GM18873 (cell line): ENCODE measurements around the gene GALNT9.
"Not testable (repeated sequence)": the region's sequence is repeated elsewhere in the genome, so short reads cannot be mapped to it uniquely, and the experiment has no call there.

ENCODE experiments used
- ATAC-seq: cut with Tn5 transposase; IDR thresholded peaks from one replicate; pipeline ENCODE4 v1.9.1; 2021; ENCODE audit warnings: mild to moderate bottlenecking, moderate library complexity, moderate number of reproducible peaks; ENCODE audit not compliant: unreplicated experiment, low FRiP score

GALNT9 gene

GRCh38 chr12:132153501-132154340, 175.7 kb downstream of the GALNT9 start:
- no peak for ATAC-seq

DNA sequence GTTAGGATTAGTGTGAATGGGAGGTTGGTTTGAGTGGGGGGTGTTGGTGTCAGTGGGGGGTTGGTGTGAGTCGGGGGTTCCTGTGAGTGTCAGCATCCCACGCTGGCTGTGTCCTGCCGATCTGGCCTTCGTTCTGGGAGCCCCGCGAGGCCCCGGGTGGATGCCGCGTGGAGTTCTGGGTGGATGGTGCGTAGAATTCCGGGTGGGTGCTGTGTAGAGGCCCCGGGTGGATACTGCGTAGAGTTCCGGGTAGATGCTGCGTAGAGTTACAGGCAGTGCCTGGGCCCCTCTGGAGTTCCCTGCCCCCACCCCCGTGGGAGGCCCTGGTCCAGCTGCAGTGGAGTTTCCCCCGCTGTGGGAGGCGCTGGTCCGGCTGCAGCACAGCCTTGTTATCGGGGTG, 176.4 kb downstream of the GALNT9 start:
- ATAC-seq, result no peak

DNA sequence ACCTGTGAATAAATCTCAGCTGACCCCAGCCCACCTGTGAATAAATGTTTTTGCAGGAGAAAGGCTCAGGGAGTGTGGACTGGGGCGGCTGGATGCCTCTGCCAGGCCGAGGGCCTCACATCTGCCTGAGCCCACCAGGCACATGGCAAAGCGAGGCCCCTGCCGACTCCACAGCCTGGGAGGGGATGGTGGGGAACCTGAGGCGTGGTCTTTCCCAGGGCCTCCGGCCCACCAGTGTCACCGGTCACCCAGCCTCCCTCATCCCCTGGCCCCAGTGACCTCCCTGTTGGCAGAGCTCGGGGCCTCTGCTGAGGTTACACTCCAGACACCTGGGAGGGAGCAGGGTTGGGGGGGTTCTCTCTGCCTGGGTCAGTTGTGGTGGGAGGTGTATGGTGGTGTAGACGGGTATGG, 177.0 kb downstream of the GALNT9 start:
- no peak for ATAC-seq

- ATAC-seq, result no peak
Observed at GRCh38 chr12:132151766-132152410, 177.5 kb downstream of the GALNT9 start.

DNA sequence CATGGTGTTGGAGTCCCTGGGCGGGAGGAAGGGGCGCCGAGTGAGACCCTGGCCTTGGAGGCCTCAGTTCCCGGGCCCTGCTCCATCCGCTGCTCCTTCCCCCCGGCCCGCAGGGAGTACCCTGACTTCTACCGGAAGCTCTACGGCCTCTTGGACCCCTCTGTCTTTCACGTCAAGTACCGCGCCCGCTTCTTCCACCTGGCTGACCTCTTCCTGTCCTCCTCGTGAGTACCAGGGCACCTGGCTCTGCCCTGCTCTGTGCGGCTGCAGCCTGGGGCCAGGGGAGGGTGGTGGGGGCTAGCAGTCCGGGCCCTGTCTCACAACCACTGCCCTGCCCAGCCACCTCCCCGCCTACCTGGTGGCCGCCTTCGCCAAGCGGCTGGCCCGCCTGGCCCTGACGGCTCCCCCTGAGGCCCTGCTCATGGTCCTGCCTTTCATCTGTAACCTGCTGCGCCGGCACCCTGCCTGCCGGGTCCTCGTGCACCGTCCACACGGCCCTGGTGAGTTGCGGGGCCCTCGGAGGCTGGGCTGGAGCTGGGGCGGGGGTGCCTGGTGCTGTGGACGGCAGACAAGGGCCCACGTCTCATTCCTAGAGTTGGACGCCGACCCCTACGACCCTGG, 178.1 kb downstream of the GALNT9 start:
- ATAC-seq, result no peak

DNA sequence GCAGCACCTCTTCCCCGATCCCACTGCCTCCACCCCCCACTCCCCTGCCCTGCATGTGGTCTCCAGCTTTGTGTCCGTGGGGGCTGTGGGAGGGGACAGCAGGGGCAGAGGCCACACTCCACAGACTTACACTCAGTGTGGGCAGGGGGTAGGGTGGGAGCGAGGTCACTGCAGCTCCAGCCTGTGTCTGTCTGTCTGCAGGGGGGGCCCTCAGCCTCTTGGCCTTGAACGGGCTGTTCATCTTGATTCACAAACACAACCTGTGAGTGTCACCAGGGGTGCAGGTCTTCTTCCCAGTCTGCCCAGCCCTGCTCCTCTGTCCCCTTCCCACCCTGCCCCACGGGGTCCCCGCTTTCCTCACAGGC, 178.6 kb downstream of the GALNT9 start:
- ATAC-seq, result no peak

DNA sequence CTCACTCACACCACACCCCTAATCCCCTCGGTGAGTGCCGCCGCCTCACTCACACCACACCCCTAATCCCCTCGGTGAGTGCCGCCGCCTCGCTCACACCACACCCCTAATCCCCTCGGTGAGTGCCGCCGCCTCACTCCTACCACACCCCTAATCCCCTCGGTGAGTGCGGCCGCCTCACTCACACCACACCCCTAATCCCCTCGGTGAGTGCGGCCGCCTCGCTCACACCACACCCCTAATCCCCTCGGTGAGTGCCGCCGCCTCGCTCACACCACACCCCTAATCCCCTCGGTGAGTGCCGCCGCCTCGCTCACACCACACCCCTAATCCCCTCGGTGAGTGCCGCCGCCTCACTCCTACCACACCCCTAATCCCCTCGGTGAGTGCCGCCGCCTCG, 179.9 kb downstream of the GALNT9 start:
- ATAC-seq, result not testable (repeated sequence)

GRCh38 chr12:132148368-132149045, 180.9 kb downstream of the GALNT9 start:
- ATAC-seq, result no peak

- no peak for ATAC-seq
Observed at GRCh38 chr12:132147423-132148367, 181.7 kb downstream of the GALNT9 start.

GRCh38 chr12:132146772-132147422, 182.5 kb downstream of the GALNT9 start:
- no peak for ATAC-seq
